ENCODE results near the gene SECISBP2L. TPM values are rescaled to one million over a fixed set of nuclear protein-coding genes. Genes with fewer than 3 reads are reported as not detected.

The SECISBP2L gene
- total and polyA plus RNA-seq, 10 of the 15 experiments (the other 5 are each of a cell fraction or from before 2014, with no cell fraction given), result 1.4 to 24.2 (median 10.4) TPM

DNA sequence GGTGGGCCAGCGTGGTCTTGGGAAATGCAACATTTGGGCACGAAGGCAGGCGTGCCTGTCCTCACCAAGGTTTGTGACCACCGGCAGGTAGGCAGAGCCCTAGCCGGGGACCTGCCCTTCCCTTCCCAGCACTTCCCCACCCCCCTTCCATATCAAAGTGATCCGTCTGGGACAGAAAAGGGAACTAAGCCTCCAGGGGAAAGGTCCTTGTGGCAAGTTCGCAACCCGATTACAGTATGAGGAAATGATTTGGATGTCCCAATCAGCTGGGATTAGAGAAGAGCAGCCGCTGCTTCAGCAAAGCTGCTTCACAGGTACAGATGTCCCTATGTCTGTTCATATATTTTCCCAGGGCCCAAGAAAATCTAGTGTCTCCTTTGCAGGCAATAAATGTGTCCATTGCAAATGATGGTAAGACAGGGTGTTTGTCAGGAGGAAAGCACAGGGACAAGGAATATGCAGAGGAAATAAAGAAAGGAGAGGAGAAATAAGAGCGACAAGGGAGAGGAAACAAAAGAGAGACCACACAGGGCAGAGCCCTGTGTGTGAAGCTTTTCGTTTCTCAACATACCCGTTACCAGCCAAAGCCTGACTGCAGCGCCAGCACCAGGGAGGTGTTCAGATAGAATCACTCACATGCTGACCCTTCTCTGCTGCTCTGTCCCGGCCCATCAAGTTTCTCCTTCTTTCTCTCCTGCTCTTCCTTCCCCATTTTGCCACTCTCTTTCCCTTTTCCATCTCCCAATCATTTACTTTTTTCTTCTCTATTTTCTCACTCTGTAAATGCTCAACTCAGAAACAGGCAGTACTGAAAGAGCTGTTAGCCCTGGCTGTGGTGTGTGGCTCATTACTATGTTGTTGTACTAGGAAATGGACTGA lies 17.4 kb upstream of the SECISBP2L start:
- no peak overlapping the region for H2AFZ ChIP-seq (ENCODE audit: control insufficient read depth, low read depth, low read length)
- DNase-seq (ENCODE audit: low read depth, low spot score) (no peak), ATAC-seq (peak; percentile 33; the same call in 1 of the 3 replicates), FAIRE-seq (no peak)
- in situ Hi-C loops (cut with MboI) (no loop called here), intact Hi-C loops (cut with micrococcal nuclease; ENCODE audit: unreplicated experiment) (no loop called here)
- ChIA-PET SMC1A (ENCODE audit: uncharacterized antibody, unreplicated experiment) (no interaction called here), RAD21 (ENCODE audit: unreplicated experiment) (no interaction called here), POLR2A (no interaction called here), CTCF (no interaction called here)
- no peak overlapping the region for H3K4me3 ChIP-seq
- no peak for TF ChIP-seq RAD51 (IDR thresholded peaks at IDR 0.05)
- TF ChIP-seq MEF2A (IDR thresholded peaks at IDR 0.05; ENCODE audit: insufficient read depth, low read depth, low read length), result no peak
- H3K27me3 ChIP-seq (replicated peaks in 1 of 2; ENCODE audit: control insufficient read depth in 2 of 2, insufficient read depth in 2 of 2, low read length in 1 of 2), result no peaks in the 10 kb centered on the region; a peak in 1 of 4 replicates
- H3K79me2 ChIP-seq (ENCODE audit: control insufficient read depth, insufficient read depth, low read length), result no peaks in the 10 kb centered on the region
- no peak overlapping the region for H3K27ac ChIP-seq (ENCODE audit: control insufficient read depth, insufficient read depth)
- no TSS peak for BruUV-seq (replicated peaks)
- WGBS (ENCODE audit: insufficient coverage, insufficient replicate concordance, low lambda C conversion rate, missing lambda C conversion rate), result 47% methylated on average over 13 of the region's 14 CpGs
- no peak overlapping the region for H3K9ac ChIP-seq (ENCODE audit: control insufficient read depth, insufficient read depth, low read length)
- H4K20me1 ChIP-seq (ENCODE audit: control insufficient read depth, insufficient read depth), result no peaks in the 10 kb centered on the region
- H3K36me3 ChIP-seq (ENCODE audit: control insufficient read depth in 2 of 2, insufficient read depth in 2 of 2, low read length in 1 of 2), result no peaks in the 10 kb centered on the region
- no peaks in the 10 kb centered on the region for H3K9me3 ChIP-seq (replicated peaks; ENCODE audit: control insufficient read depth, insufficient read depth, low read length)
- H3K4me2 ChIP-seq (ENCODE audit: control insufficient read depth, insufficient read depth), result no peak overlapping the region
- no peaks in the 10 kb centered on the region for H3K4me1 ChIP-seq (ENCODE audit: control insufficient read depth, insufficient read depth, low read length)

DNA sequence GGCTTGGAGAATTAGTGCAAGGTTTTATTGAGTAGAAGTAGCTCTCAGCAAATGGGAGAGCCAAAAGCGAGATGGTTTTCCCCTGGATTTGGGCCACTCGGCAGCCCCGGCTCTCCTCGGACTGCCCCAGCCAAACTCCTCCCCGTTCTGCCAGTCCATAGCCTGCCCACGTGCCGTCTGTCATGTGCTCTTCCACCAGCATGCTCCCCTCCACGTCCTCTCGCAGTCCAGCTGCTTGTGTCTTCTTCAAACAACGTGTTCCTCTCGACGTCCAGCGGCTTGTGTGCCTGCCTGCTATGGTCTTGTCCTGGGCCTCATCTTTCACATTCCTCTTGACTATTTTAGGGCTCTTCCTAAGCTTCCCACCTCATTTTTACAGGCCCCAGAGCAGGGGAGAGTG lies 16.7 kb upstream of the SECISBP2L start:
- ChIA-PET RAD21 (ENCODE audit: unreplicated experiment) (no interaction called here), SMC1A (ENCODE audit: uncharacterized antibody, unreplicated experiment) (no interaction called here), CTCF (interaction anchor here (1.0 kb wide), 1 partner anchor 29 kb away, joined by 4 read pairs; no protein-coding TSS in a partner anchor), POLR2A (no interaction called here)
- no peak overlapping the region for H3K9ac ChIP-seq (ENCODE audit: control insufficient read depth, insufficient read depth, low read length)
- intact Hi-C loops (cut with micrococcal nuclease; ENCODE audit: unreplicated experiment) (no loop called here), in situ Hi-C loops (cut with MboI) (no loop called here)
- no peaks in the 10 kb centered on the region; a peak in 1 of 4 replicates for H3K27me3 ChIP-seq (replicated peaks in 1 of 2; ENCODE audit: control insufficient read depth in 2 of 2, insufficient read depth in 2 of 2, low read length in 1 of 2)
- H3K79me2 ChIP-seq (ENCODE audit: control insufficient read depth, insufficient read depth, low read length), result no peaks in the 10 kb centered on the region
- DNase-seq (ENCODE audit: low read depth, low spot score) (no peak), FAIRE-seq (no peak), ATAC-seq (no peak)
- H3K4me1 ChIP-seq (ENCODE audit: control insufficient read depth, insufficient read depth, low read length), result no peaks in the 10 kb centered on the region
- WGBS (ENCODE audit: insufficient coverage, insufficient replicate concordance, low lambda C conversion rate, missing lambda C conversion rate), result 61% methylated on average over 13 of the region's 13 CpGs
- no peak overlapping the region for H3K4me3 ChIP-seq
- no peak overlapping the region for H3K27ac ChIP-seq (ENCODE audit: control insufficient read depth, insufficient read depth)
- no peak overlapping the region for H3K4me2 ChIP-seq (ENCODE audit: control insufficient read depth, insufficient read depth)
- no TSS peak for BruUV-seq (replicated peaks)
- no peaks in the 10 kb centered on the region for H3K9me3 ChIP-seq (replicated peaks; ENCODE audit: control insufficient read depth, insufficient read depth, low read length)
- no peaks in the 10 kb centered on the region for H3K36me3 ChIP-seq (ENCODE audit: control insufficient read depth in 2 of 2, insufficient read depth in 2 of 2, low read length in 1 of 2)
- no peaks in the 10 kb centered on the region for H4K20me1 ChIP-seq (ENCODE audit: control insufficient read depth, insufficient read depth)
- H2AFZ ChIP-seq (ENCODE audit: control insufficient read depth, low read depth, low read length), result no peak overlapping the region
- TF ChIP-seq, protein P1, sequence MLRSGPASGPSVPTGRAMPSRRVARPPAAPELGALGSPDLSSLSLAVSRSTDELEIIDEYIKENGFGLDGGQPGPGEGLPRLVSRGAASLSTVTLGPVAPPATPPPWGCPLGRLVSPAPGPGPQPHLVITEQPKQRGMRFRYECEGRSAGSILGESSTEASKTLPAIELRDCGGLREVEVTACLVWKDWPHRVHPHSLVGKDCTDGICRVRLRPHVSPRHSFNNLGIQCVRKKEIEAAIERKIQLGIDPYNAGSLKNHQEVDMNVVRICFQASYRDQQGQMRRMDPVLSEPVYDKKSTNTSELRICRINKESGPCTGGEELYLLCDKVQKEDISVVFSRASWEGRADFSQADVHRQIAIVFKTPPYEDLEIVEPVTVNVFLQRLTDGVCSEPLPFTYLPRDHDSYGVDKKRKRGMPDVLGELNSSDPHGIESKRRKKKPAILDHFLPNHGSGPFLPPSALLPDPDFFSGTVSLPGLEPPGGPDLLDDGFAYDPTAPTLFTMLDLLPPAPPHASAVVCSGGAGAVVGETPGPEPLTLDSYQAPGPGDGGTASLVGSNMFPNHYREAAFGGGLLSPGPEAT (IDR thresholded peaks at IDR 0.05; ENCODE audit: low read depth), result no peak
- TF ChIP-seq LARP7 (IDR thresholded peaks at IDR 0.05) (no peak), IKZF1 (conservative IDR thresholded peaks at IDR 0.05) (no peak), CBX5 (IDR thresholded peaks at IDR 0.05; ENCODE audit: low read depth) (no peak)
- TF ChIP-seq, protein P2, sequence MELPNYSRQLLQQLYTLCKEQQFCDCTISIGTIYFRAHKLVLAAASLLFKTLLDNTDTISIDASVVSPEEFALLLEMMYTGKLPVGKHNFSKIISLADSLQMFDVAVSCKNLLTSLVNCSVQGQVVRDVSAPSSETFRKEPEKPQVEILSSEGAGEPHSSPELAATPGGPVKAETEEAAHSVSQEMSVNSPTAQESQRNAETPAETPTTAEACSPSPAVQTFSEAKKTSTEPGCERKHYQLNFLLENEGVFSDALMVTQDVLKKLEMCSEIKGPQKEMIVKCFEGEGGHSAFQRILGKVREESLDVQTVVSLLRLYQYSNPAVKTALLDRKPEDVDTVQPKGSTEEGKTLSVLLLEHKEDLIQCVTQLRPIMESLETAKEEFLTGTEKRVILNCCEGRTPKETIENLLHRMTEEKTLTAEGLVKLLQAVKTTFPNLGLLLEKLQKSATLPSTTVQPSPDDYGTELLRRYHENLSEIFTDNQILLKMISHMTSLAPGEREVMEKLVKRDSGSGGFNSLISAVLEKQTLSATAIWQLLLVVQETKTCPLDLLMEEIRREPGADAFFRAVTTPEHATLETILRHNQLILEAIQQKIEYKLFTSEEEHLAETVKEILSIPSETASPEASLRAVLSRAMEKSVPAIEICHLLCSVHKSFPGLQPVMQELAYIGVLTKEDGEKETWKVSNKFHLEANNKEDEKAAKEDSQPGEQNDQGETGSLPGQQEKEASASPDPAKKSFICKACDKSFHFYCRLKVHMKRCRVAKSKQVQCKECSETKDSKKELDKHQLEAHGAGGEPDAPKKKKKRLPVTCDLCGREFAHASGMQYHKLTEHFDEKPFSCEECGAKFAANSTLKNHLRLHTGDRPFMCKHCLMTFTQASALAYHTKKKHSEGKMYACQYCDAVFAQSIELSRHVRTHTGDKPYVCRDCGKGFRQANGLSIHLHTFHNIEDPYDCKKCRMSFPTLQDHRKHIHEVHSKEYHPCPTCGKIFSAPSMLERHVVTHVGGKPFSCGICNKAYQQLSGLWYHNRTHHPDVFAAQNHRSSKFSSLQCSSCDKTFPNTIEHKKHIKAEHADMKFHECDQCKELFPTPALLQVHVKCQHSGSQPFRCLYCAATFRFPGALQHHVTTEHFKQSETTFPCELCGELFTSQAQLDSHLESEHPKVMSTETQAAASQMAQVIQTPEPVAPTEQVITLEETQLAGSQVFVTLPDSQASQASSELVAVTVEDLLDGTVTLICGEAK (IDR thresholded peaks at IDR 0.05; ENCODE audit: borderline replicate concordance), result no peak
- TF ChIP-seq, protein P3, sequence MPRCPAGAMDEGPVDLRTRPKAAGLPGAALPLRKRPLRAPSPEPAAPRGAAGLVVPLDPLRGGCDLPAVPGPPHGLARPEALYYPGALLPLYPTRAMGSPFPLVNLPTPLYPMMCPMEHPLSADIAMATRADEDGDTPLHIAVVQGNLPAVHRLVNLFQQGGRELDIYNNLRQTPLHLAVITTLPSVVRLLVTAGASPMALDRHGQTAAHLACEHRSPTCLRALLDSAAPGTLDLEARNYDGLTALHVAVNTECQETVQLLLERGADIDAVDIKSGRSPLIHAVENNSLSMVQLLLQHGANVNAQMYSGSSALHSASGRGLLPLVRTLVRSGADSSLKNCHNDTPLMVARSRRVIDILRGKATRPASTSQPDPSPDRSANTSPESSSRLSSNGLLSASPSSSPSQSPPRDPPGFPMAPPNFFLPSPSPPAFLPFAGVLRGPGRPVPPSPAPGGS (IDR thresholded peaks at IDR 0.05; ENCODE audit: borderline replicate concordance, insufficient read depth, low read depth, low read length, poor library complexity, severe bottlenecking), result no peak

Measured in GM12878 (cell line).